ENCODE data around the gene SLC16A11.
"Not testable (repeated sequence)": the region's sequence is repeated elsewhere in the genome, so short reads cannot be mapped to it uniquely, and the experiment has no call there.

DNA sequence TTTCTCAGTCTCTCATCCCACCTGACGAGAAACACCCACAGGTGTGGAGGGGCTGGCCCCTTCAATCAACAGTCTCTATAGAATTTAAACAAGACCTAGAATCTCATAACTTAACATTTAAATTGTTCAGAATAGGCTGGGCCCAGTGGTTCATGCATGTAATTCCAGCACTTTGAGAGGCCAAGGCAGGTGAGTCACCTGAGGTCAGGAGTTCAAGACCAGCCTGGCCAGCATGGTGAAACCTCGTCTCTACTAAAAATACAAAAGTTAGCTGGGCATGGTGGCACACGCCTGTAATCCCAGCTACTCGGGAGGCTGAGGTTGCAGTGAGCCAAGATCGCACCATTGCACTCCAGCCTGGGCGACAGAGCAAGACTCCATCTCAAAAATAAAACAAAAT, 45.7 kb upstream of the SLC16A11 start:
- TF ChIP-seq TAF1 (IDR thresholded peaks at IDR 0.05; ENCODE audit: control insufficient read depth, extremely low read depth, insufficient read depth, low read length, severe bottlenecking); RCOR1 (IDR thresholded peaks at IDR 0.05; ENCODE audit: borderline replicate concordance in 1 of 2, low read depth in 2 of 2, low read length in 2 of 2): not testable (repeated sequence)
- TF ChIP-seq, protein P1, sequence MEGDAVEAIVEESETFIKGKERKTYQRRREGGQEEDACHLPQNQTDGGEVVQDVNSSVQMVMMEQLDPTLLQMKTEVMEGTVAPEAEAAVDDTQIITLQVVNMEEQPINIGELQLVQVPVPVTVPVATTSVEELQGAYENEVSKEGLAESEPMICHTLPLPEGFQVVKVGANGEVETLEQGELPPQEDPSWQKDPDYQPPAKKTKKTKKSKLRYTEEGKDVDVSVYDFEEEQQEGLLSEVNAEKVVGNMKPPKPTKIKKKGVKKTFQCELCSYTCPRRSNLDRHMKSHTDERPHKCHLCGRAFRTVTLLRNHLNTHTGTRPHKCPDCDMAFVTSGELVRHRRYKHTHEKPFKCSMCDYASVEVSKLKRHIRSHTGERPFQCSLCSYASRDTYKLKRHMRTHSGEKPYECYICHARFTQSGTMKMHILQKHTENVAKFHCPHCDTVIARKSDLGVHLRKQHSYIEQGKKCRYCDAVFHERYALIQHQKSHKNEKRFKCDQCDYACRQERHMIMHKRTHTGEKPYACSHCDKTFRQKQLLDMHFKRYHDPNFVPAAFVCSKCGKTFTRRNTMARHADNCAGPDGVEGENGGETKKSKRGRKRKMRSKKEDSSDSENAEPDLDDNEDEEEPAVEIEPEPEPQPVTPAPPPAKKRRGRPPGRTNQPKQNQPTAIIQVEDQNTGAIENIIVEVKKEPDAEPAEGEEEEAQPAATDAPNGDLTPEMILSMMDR (IDR thresholded peaks at IDR 0.05 in 2 of 3, conservative IDR thresholded peaks at IDR 0.05 in 1 of 3; ENCODE audit: insufficient read depth in 2 of 3, low read depth in 1 of 3, low read length in 3 of 3), result not testable (repeated sequence)
